IPS-18c (cell line): Measurements from ENCODE around the gene PKN1.
A peak's percentile ranks its signal among the peaks of the same experiment; 100 is the strongest.

ENCODE experiments used
- H3K4me3 ChIP-seq: 2 replicates; pipeline ENCODE4 v1.7.0; 2013; ENCODE audit warnings: low read depth, mild to moderate bottlenecking, low read length, moderate library complexity; ENCODE audit not compliant: insufficient read depth
- H3K9me3 ChIP-seq: one replicate; pipeline ENCODE4 v1.6.1; 2013; ENCODE audit warnings: mild to moderate bottlenecking, low read length, moderate library complexity; ENCODE audit not compliant: control insufficient read depth, insufficient read depth

PKN1 gene

DNA sequence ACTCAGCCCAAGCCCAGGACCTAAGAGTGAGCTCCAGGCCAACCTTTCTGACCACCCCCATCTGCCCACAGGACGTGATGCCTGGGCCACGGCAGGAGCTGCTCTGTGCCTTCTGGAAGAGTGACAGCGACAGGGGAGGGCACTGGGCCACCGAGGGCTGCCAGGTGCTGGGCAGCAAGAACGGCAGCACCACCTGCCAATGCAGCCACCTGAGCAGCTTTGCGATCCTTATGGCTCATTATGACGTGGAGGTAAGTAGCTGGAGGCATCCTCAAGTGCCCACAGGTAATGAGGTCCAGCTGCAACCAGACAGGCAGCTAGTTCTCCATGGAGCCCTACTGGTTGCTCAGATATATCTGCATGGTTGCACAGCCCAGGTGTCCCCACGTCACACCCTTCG lies 28.8 kb upstream of the PKN1 start:
- Histone ChIP-seq H3K9me3 (no peaks in the 10 kb centered on the region), H3K4me3 (no peak overlapping the region)

DNA sequence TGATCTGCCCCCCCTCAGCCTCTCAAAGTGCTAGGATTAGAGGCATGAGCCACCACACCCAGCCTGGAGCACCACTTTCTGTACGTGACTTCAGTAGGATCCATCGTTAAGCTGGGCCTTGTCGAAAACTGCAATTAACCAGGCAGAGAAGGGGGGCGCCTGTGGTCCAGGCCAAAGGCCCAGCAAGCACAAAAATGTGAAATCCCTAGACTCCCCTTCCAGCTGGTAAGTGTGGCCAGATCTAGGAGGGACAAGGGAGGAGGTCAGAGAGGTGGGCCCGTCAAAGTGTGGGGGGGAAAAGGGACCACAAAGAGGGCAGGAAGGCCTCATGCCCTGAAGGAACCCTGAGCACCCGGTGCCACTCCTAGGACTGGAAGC lies 27.7 kb upstream of the PKN1 start:
- Histone ChIP-seq H3K4me3 (peak overlapping the region; percentile 54), H3K9me3 (no peaks in the 10 kb centered on the region)

DNA sequence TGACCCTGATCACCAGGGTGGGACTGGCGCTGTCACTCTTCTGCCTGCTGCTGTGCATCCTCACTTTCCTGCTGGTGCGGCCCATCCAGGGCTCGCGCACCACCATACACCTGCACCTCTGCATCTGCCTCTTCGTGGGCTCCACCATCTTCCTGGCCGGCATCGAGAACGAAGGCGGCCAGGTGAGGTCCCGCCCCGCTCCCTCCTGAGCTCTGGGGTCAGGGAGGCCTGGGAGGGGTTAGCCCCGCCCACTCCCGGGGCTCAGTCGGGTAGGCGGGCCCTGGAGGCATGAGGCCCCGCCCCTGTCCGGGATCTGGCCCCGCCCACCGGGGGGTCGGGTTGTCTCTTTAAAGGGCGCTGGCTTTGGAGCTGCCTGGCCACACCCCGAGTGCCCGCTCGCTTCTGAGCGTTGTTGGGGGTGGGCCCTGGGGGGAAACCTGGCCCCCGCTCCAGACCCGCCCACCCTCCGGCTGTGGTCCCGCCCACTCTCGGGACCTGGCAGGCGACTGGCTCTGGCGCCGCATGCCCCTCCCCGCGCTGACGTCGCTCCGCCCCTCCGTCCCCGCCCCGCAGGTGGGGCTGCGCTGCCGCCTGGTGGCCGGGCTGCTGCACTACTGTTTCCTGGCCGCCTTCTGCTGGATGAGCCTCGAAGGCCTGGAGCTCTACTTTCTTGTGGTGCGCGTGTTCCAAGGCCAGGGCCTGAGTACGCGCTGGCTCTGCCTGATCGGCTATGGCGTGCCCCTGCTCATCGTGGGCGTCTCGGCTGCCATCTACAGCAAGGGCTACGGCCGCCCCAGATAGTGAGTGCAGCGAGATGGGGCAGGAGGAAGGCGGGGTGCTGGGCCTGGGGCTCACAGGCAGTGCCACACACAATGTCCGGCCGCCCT lies 27.1 kb upstream of the PKN1 start:
- no peaks in the 10 kb centered on the region for H3K9me3 ChIP-seq
- peak overlapping the region; percentile 54 for H3K4me3 ChIP-seq

DNA sequence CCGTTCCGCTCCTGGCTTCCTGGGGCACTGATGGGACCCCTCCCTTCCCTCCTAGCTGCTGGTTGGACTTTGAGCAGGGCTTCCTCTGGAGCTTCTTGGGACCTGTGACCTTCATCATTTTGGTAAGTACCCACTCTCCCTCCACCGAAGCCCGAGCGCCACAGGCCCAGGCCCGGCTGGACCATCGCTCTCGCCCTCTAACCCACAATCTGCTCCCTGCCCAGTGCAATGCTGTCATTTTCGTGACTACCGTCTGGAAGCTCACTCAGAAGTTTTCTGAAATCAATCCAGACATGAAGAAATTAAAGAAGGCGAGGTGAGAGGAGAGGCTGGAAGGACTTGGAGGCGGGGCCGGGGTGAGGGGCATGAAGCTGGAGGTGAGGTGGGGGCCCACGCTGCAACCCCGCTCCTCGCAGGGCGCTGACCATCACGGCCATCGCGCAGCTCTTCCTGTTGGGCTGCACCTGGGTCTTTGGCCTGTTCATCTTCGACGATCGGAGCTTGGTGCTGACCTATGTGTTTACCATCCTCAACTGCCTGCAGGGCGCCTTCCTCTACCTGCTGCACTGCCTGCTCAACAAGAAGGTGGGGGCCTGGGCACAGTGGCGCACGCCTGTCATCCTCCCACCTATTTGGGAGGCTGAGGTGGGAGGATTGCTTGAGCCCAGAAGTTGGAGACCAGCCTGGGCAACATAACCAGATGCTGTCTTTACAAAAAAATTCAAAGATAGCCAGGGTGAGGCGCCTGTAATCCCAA lies 26.3 kb upstream of the PKN1 start:
- Histone ChIP-seq H3K9me3 (no peaks in the 10 kb centered on the region), H3K4me3 (peak overlapping the region; percentile 36; the same call in 1 of the 2 replicates)

DNA sequence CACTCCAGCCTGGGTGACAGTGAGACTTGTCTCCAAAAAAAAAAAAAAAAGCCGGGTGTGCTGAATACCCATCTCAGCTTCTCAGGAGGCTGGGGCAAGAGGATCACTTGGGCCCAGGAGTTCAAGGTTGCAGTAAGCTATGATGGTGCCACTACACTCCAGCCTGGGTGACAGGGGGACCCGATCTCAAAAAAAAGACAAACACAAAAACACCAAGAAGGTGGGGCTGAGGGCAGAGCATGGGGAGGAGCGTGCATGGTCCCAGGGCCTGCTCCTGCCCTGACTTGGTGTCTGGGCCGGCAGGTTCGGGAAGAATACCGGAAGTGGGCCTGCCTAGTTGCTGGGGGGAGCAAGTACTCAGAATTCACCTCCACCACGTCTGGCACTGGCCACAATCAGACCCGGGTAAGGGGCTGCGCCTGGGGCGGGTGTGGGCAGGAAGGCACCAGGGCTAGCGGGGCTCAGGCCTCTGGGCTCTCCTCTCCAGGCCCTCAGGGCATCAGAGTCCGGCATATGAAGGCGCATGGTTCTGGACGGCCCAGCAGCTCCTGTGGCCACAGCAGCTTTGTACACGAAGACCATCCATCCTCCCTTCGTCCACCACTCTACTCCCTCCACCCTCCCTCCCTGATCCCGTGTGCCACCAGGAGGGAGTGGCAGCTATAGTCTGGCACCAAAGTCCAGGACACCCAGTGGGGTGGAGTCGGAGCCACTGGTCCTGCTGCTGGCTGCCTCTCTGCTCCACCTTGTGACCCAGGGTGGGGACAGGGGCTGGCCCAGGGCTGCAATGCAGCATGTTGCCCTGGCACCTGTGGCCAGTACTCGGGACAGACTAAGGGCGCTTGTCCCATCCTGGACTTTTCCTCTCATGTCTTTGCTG lies 25.3 kb upstream of the PKN1 start:
- Histone ChIP-seq H3K4me3 (no peak overlapping the region), H3K9me3 (no peaks in the 10 kb centered on the region)

DNA sequence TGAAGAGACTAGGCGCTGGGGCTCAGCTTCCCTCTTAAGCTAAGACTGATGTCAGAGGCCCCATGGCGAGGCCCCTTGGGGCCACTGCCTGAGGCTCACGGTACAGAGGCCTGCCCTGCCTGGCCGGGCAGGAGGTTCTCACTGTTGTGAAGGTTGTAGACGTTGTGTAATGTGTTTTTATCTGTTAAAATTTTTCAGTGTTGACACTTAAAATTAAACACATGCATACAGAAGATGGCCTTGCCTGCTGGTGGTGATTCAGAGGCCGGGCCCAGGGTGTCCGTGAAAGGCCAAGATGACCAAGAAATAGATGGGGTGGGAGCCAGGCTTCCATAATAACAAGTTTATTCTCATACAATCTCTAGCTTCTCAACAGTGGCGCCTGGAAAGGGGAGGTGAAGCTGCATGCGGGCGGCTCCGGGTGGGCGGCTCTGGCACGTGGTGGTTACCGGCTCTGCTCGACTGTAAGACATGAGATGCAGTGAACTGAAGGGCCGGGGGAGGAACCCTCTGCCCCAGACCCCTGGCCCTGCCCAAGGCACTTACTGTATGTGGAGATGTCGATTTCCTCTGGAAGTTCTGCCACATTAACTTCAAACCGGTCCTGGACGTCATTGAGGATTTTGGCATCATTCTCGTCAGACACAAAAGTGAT lies 24.5 kb upstream of the PKN1 start:
- no peaks in the 10 kb centered on the region for H3K9me3 ChIP-seq

DNA sequence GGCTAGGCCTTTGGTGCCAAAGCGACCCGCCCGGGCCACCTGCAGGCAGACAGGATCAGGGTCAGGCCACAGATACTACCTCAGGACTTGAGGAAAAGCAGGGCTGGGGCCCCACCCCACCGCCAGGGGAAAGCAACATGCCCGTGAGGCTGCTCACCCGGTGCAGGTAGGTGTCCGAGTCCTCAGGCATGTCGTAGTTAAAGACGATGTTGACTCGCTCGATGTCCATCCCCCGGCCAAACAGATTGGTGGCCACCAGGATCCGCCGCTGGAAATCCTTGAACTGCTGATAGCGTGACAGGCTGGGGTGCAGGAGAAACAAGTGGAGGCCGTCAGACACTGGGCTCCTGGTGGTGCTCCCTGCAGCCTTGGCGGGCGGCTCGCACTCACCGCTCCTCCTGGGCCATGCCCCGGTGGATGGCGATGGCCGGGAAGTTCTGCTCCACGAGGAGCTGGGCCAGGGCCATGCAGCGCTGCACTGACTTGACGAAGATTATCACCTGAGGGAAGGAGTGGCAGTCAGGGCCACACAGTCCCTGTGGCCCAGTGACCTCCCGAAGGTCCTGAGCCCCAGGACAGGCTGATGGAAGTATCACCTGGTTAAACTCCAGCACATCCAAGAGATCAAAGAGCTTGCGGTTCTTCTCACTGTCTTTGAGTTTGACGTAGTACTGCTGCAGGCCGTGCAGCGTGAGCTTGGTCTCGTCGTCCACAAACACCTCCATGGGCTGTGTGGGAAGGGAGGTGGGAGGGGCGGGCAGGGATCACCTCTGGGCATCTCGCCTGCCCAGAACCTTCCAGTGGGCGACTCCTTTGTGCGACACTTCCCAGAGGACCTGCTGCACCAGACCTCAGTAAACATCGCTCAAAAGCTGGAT lies 23.7 kb upstream of the PKN1 start:
- H3K9me3 ChIP-seq: no peaks in the 10 kb centered on the region
- H3K4me3 ChIP-seq: no peak overlapping the region

More for the DNA sequence above, 24.5 kb upstream of the PKN1 start:
- no peak overlapping the region for H3K4me3 ChIP-seq

DNA sequence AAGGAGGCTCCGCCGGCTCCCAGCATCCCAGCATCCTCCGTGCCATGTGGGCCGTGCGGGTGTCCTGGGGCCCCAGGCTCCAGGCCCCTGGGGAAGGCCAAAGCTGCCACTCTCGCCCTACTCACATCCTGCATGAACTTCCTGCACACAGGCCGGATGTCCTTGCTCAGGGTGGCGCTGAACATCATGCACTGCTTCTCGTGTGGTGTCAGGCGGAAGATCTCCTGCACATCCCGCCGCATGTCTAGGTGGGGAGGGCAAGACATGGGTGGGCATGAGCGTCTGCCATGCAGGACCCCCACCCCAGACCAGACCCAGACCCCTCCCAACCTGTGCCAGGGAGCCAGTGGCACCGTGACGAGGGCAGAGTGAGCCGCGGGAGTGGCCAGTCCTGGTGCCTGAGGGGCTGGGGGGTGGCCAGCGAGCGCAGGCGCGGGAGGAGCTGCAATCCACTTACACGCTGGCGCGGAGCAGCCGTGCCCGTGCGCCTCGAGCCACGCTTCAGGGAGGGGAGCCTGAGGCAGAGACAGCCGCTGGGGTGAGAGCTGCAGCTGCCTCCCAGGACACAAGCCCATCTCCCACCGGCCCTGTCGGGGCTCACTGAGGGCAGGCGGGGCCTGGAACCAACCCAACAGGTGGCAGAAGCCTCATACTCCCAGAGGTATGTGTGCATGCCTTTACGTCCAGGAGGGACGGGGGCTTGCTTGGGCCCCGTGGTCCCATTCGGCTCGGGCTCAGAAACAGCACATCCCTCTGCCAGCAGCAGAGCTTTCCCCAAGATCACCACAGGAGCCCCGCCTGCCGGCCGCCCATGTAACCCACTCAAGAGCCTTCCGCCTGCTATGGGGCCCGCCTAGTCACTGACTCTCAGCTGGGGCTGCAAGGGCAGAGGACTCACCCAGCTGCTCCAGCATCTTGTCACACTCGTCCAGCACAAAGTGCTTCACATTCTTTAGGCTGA lies 22.7 kb upstream of the PKN1 start:
- H3K4me3 ChIP-seq: no peak overlapping the region
- no peaks in the 10 kb centered on the region for H3K9me3 ChIP-seq

DNA sequence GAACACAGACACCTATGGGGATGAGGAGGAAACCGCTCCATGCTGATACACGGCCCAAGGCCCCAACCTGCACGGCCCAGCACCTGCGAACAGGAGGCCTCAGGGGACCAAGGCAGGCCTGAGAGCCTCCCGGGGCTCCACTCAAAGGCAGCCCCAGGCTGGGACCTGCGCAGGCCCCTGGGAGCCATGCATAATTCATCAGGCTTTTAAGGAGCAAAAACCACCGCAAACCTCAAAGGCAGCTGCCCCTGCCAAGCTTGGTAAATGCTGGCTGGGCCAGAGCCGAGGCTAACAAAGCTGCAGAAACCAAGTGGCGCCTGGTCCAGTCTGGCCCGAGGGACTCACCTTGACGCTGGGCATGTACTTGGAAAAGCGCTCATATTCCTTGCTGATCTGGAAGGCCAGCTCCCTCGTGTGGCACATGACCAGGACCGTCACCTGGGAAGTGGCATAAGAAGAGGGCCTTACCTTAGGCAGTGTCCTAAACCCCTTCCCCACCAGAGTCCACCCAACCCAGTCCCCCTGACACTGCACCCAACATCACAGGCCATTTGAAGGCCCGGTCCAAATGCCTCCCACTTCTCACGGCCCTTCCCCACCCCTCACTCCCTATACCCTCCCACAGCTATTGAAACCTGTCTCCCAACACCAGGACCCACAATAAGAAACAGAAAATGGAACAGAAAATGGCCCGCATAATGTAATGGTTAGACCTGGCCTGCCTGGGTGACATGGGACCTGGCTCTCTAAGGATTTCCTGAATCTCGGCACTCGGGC lies 21.8 kb upstream of the PKN1 start:
- Histone ChIP-seq H3K4me3 (no peak overlapping the region), H3K9me3 (no peaks in the 10 kb centered on the region)

DNA sequence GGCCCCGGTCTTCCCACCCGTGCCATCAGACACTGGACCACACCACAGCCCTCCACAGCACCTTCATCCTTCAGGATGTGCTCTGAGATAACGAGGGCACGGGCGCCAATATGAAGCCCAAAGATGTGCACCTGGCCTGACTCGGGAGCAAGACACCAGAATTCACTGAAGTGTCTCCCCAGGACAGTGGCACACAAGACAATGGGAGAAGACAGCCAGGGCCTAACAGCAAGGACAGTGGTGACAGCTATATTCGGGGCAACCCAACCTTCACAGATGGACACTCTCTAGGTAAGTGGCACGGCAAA lies 21.2 kb upstream of the PKN1 start:
- Histone ChIP-seq H3K9me3 (peaks cover 1% of the 10 kb centered on the region), H3K4me3 (no peak overlapping the region)

DNA sequence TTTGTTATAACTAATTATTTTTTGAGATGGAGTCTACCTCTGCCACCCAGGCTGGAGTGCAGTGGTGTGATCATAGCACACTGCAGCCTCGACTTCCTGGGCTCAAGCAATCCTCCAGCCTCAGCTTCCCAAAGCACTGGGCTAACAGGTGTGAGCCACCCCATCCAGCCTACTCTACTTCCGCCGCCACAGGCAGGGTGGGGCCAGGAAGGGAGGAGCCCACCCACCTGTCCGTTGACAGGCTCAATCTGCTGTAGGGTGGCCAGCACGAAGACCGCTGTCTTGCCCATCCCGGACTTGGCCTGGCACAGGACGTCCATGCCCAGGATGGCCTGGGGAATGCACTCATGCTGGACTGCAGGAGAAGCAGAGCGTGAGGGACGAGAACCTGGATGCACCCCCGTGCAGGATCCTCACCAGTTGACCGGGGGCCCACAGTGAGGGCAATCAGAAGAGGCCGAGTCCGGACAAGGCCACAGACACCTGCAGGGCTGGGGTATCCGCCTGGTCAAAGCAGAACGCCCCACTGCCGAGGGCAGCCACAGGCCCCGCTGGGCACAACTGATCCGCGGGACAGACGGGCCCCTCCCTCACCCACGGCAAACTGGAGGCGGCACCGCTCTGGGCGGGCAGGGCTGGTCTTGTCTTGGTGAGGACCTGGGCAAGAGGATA lies 20.6 kb upstream of the PKN1 start:
- H3K9me3 ChIP-seq: peaks cover 3% of the 10 kb centered on the region
- H3K4me3 ChIP-seq: no peak overlapping the region

DNA sequence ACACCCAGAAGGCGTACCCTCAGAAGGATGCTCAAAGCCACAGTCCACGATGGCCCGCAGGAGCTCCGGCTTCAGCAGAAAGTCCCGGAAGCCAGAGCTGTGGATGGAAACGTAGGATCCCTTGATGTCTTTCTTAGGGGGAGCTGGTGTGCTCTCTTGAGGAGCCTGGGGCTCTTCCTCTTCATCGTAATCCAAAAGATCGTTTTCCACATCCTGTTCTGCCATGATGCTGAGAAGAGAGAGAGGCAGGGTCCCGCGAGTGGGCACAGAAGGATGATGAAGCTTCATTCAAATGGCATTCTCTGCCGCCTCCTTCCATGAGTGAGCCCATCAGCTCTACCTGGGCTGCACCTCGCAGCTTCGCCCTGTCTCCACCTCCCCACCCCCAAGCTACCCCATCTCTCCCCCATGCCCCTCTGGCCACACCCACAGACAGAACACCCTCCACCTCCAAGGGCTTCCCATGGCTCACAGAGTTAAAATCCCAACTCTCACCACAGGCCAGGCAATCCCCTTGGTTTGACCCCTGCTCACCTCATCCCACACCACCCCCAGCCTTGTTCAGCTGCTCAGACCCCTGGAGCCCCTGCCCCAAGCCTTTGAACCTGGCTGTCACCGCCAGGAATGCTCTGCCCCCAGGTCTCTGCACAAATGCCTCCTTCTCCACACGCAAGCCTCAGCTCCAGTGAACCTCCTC lies 20.0 kb upstream of the PKN1 start:
- no peak overlapping the region for H3K4me3 ChIP-seq
- peaks cover 3% of the 10 kb centered on the region for H3K9me3 ChIP-seq

DNA sequence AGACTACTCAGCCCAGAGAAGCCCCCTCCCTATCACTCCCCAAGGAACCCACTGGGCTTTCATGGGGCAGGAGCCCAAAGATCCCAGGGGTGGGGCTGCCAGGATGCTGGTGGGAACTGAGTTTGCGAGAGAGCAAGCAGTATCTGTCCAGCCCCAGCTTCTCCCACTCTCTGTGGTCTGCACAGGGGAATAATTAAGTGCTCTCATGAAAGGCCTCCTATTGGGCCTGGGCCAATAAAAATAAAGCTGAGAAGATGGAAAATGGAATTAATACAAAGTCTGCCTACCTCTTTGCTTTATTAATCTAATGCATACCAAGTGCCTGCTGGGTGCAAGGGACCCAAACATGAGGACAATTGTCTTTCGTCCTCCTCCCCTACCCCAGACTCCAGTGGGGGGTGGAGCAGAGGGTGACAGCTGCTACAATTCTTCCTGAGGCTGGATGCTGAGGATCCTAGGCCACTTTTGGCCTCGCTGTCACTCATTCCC lies 19.4 kb upstream of the PKN1 start:
- Histone ChIP-seq H3K4me3 (no peak overlapping the region), H3K9me3 (peaks cover 3% of the 10 kb centered on the region)
